K562 (cell line): ENCODE results near the gene DTNBP1. TPM values are rescaled to one million over a fixed set of nuclear protein-coding genes. Genes with fewer than 3 reads are reported as not detected.
A peak's percentile ranks its signal among the peaks of the same experiment; 100 is the strongest.

ENCODE experiments used
- ATAC-seq: fragments of 200-7000 bp; cut with Tn5 transposase; 3 replicates; pipeline ENCODE4 v1.9.1; 2020; ENCODE audit warnings: moderate library complexity
- BruUV-seq: library from RNA; stranded (reverse); fragments of 400-500 nt; replicated peaks from 2 replicates; lab custom pipeline; 2021; lab: Mats Ljungman, UMichigan
- CTCF ChIA-PET: fragments of 300-600 bp; formaldehyde crosslinking; extraction: SDS; loops from one replicate; lab custom pipeline; 2021; ENCODE audit warnings: low intra/inter-chr PET ratio; lab: Yijun Ruan, JAX
- POLR2A ChIA-PET: fragments of 300-600, 350-650 bp; sonication (Branson Sonifier 250); formaldehyde crosslinking; extraction: SDS; loops from one replicate; lab custom pipeline; 2021; ENCODE audit warnings: antibody characterized with exemption, inconsistent platforms; lab: Yijun Ruan, JAX
- DNase-seq, 4 experiments: peaks; one replicate each; pipeline versions ENCODE4 v3.0.0 to v3.0.0-alpha.2; 2011 to 2018; ENCODE audit warnings: low spot score in 3 of 4, mixed read lengths in 3 of 4; ENCODE audit errors: extremely low read depth in 1 of 4
- FAIRE-seq: peaks from 2 replicates; lab custom pipeline; 2011; peaks lifted over from hg19 to GRCh38; lab: Jason Lieb, UNC
- H2AFZ ChIP-seq: 2 replicates; pipeline ENCODE4 v1.6.0; 2011; ENCODE audit warnings: low read depth, low read length, control low read depth, inconsistent platforms
- H3K27ac ChIP-seq: fragments of 200-600 bp; 3 replicates; pipeline ENCODE4 v1.8.0; 2011; ENCODE audit warnings: low read depth, mild to moderate bottlenecking, control low read depth, inconsistent platforms, low read length, moderate library complexity, mixed read lengths; ENCODE audit errors: extremely low read depth
- H3K27me3 ChIP-seq, 2 experiments: fragments of 300-600 bp in 1 of 2; 2 replicates in 1 of 2; 3 replicates in 1 of 2; pipeline versions ENCODE4 v1.6.0 to v1.8.0; 2011; ENCODE audit warnings: inconsistent platforms in 2 of 2, low read length in 2 of 2, mild to moderate bottlenecking in 1 of 2, mixed read lengths in 1 of 2, moderate library complexity in 1 of 2; ENCODE audit not compliant: control insufficient read depth in 2 of 2, insufficient read depth in 2 of 2
- H3K36me3 ChIP-seq: fragments of 300-600 bp; 3 replicates; pipeline ENCODE4 v1.8.0; 2011; ENCODE audit warnings: mild to moderate bottlenecking, low read length, inconsistent platforms; ENCODE audit not compliant: control insufficient read depth, insufficient read depth
- H3K4me1 ChIP-seq, 2 experiments: fragments of 200-600 bp in 1 of 2; replicated peaks in 1 of 2; 2 replicates in 1 of 2; 3 replicates in 1 of 2; pipeline versions ENCODE4 v1.5.1 to v1.8.0; 2011; ENCODE audit warnings: inconsistent platforms in 2 of 2, low read length in 2 of 2, mild to moderate bottlenecking in 1 of 2, mixed read lengths in 1 of 2, moderate library complexity in 1 of 2; ENCODE audit not compliant: control insufficient read depth in 2 of 2, insufficient read depth in 2 of 2
- H3K4me2 ChIP-seq: 2 replicates; pipeline ENCODE4 v1.6.1; 2011; ENCODE audit warnings: low read length, control low read depth, inconsistent platforms, mixed read lengths; ENCODE audit not compliant: insufficient read depth
- H3K4me3 ChIP-seq: fragments of 200-600 bp; sonication (generic), shearing (Covaris generic); 2 replicates; pipeline ENCODE4 v1.5.1; 2016; ENCODE audit warnings: control low read depth, inconsistent platforms
- H3K79me2 ChIP-seq: fragments of 200-600 bp; 3 replicates; pipeline ENCODE4 v1.8.0; 2011; ENCODE audit warnings: low read length, inconsistent platforms; ENCODE audit not compliant: control insufficient read depth, insufficient read depth
- H3K9ac ChIP-seq, 2 experiments: 2 replicates each; pipeline versions ENCODE4 v1.6.0 to v1.6.1; 2011; ENCODE audit warnings: low read depth in 2 of 2, low read length in 2 of 2, control low read depth in 1 of 2, inconsistent platforms in 1 of 2, mild to moderate bottlenecking in 1 of 2, mixed read lengths in 1 of 2; ENCODE audit not compliant: insufficient read depth in 1 of 2
- H3K9me1 ChIP-seq: one replicate; pipeline ENCODE4 v1.6.0; 2011; ENCODE audit warnings: inconsistent platforms, mild to moderate bottlenecking, low read length, moderate library complexity; ENCODE audit not compliant: control insufficient read depth, insufficient read depth
- H3K9me3 ChIP-seq: replicated peaks from 2 replicates; pipeline ENCODE4 v1.5.1; 2011; ENCODE audit warnings: low read depth, low read length, inconsistent platforms; ENCODE audit not compliant: control insufficient read depth, insufficient read depth
- H4K20me1 ChIP-seq: replicated peaks from 2 replicates; pipeline ENCODE4 v1.6.1; 2011; ENCODE audit warnings: low read length, inconsistent platforms, mixed read lengths; ENCODE audit not compliant: control insufficient read depth, insufficient read depth
- BHLHE40 ChIP-seq: IDR thresholded peaks from 2 replicates; pipeline ENCODE4 v1.6.1; 2011; ENCODE audit warnings: low read length, improper control_type of control experiment
- MAZ ChIP-seq, 2 experiments: fragments of 450-650 bp in 1 of 2; sonication (generic) in 1 of 2; formaldehyde crosslinking; IDR thresholded peaks in 1 of 2; conservative IDR thresholded peaks in 1 of 2; 2 replicates each; pipeline versions ENCODE4 v1.4.0 to v1.5.0; 2020; ENCODE audit warnings: mild to moderate bottlenecking in 1 of 2, missing genetic modification reagents in 1 of 2
- MXI1 ChIP-seq: IDR thresholded peaks from 2 replicates; pipeline ENCODE4 v1.6.1; 2011; ENCODE audit warnings: low read depth, mild to moderate bottlenecking, improper control_type of control experiment, low read length
- NCOR1 ChIP-seq: fragments of 450-650 bp; IDR thresholded peaks from 2 replicates; pipeline ENCODE4 v1.6.1; 2016; ENCODE audit warnings: mild to moderate bottlenecking, moderate library complexity
- PTTG1 ChIP-seq: fragments of 450-650 bp; IDR thresholded peaks from 2 replicates; pipeline ENCODE4 v1.6.1; 2016; ENCODE audit warnings: low read depth, mild to moderate bottlenecking, missing genetic modification characterization, missing compliant biosample characterization
- STAT5A ChIP-seq: IDR thresholded peaks from 2 replicates; pipeline ENCODE4 v1.6.1; 2012; ENCODE audit warnings: low read length, inconsistent platforms, borderline replicate concordance
- WGBS: fragments of 100-300 bp; shearing (Covaris generic); methylation state at CpG from one replicate; pipeline ENCODE4 v1.1.6; 2016; ENCODE audit warnings: low coverage, mixed read lengths; ENCODE audit not compliant: insufficient coverage; ENCODE audit errors: missing lambda C conversion rate; 5-methylcytosine and 5-hydroxymethylcytosine counted together
- in situ Hi-C: fragments of 300-500 bp; cut with MboI; formaldehyde crosslinking; loops from 4 replicates; pipeline ENCODE4 v1.15.0; 2018; ENCODE audit warnings: inconsistent platforms, mixed read lengths
- intact Hi-C: fragments of 100-400 bp; cut with micrococcal nuclease; formaldehyde crosslinking; loops from 2 replicates; pipeline ENCODE4 v1.14.2; 2022
- polyA plus RNA-seq, 8 experiments: library from polyadenylated mRNA; depleted of rRNA in 4 of 8; stranded (reverse) in 5 of 8; unstranded in 3 of 8; fragments of >200 nt; fragmentation: Nextera tagmentation in 2 of 8; fragmentation: Illumina TruSeq in 1 of 8; extraction: Ambion mirVana in 2 of 8; extraction: Trizol in 1 of 8; gene quantifications; 2 replicates each; pipeline versions ENCODE4 v1.2.1 to v1.2.3, GENCODE V29; 2011 to 2014; ENCODE audit warnings: inconsistent platforms in 1 of 8, missing spikeins in 1 of 8
- total RNA-seq, 7 experiments: library from RNA; depleted of rRNA in 6 of 7; stranded (reverse); fragments of >200 nt in 6 of 7; fragmentation: Illumina TruSeq in 2 of 7; extraction: Trizol in 2 of 7; gene quantifications; 2 replicates each; pipeline versions ENCODE4 v1.2.1 to v1.2.3, GENCODE V29; 2011 to 2021; ENCODE audit warnings: low replicate concordance in 1 of 7
- TF ChIP-seq, protein P1 (sequence below), 3 experiments: IDR thresholded peaks in 2 of 3; conservative IDR thresholded peaks in 1 of 3; 2 replicates each; pipeline ENCODE4 v1.5.1; 2011 to 2012; ENCODE audit warnings: low read length in 3 of 3, mild to moderate bottlenecking in 3 of 3, control low read depth in 2 of 3, improper control_type of control experiment in 1 of 3, inconsistent platforms in 1 of 3, low read depth in 1 of 3, mixed read lengths in 1 of 3, moderate library complexity in 1 of 3; ENCODE audit not compliant: insufficient read depth in 2 of 3
- TF ChIP-seq, protein P2 (sequence below): fragments of 250-450 bp; sonication (Bioruptor Pico); IDR thresholded peaks from 2 replicates; pipeline ENCODE4 v1.5.0; 2021; ENCODE audit warnings: mild to moderate bottlenecking, borderline replicate concordance
- TF ChIP-seq, protein P3 (sequence below): fragments of 450-650 bp; IDR thresholded peaks from 2 replicates; pipeline ENCODE4 v1.6.1; 2017; ENCODE audit warnings: antibody characterized with exemption, mild to moderate bottlenecking

DTNBP1 gene
- total and polyA plus RNA-seq, 9 of the 15 experiments (the other 6 are each of a cell fraction or from before 2014, with no cell fraction given), result 16.7 to 54.5 (median 21.4) TPM

DNA sequence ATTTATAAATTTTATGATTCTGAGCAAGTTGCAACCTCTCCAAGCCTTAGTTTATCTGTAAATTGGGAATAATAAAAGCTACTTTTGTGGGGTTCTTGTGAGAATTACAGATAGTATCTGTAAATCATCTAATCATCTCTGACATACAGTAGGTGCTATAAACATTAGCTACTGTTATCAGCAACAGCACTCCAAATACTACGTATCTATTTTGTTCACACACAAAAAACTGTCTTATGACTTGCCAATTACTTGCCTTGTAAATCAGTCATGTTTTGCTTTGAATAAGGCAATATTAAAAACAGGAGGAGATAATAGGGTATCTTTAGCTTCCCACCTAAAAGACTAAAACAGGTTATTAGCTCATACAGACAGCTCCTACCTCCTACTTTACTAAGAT is 36.7 kb downstream of the DTNBP1 start (continued):
- TF ChIP-seq STAT5A, result no peak; the same call in 1 of the 2 replicates
- TF ChIP-seq NCOR1, result peak; percentile 37

DNA sequence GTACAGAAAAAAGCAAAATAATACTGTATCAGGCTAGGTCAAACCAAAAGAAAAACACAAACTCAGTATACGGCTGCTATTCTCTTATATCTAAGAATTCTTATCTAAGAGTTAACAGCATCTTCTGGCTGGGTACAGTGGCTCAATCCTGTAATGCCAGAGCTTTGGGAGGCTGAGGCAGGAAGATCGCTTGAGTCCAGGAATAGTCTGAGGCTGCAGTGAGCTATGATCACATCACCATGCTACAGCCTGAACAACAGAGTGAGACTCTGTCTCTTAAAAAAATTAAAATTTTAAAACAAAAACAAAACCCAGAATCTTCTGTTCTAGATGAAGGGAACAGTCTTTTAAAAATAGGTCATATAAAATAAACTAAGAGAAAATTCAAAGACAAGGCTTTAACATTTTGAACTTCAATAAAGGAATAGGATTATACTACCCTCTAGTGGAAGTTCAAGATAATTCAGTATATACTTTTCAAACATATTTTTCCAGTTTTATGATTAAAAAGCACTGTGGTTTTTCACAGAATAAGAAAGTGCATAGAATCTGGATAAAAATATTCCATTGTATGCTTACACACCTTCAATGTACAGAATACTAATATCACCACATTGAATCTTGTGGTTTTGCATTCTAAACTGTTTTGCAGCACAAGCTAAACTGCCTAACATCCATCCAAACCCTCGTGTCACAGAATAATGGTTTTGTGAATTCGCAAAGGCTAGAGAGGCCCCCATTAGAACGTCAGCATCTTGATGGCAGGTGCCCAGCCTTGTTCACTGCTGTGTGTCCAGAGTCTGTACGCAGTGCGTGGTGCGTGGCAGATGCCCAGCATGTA is 39.3 kb downstream of the DTNBP1 start:
- in situ Hi-C loops, result no loop called here
- DNase-seq (peak in 1 of 4 experiments; percentile 49), ATAC-seq (0 out of 3 replicates have a peak, but pooled peaks have one; percentile 6), FAIRE-seq (no peak)
- WGBS, result 54% methylated on average over 8 of the region's 8 CpGs
- no peaks in the 10 kb centered on the region for H3K9me1 ChIP-seq
- no peaks in the 10 kb centered on the region for H3K27me3 ChIP-seq
- ChIA-PET CTCF (interaction anchor here (0.6 to 1.6 kb wide), 3 partner anchors 132 to 1427 kb away, joined by 3 to 8 read pairs (median 4); no protein-coding TSS in a partner anchor), POLR2A (interaction anchor here (0.8 to 1.1 kb wide), 6 partner anchors 10 to 106 kb away, joined by 3 to 5 read pairs (median 4); no protein-coding TSS in a partner anchor)
- intact Hi-C loops, result loop anchor here (1.0 to 5.0 kb wide), 4 partner anchors 107 to 691 kb away; partner anchors contain the start of gene JARID2
- H3K36me3 ChIP-seq, result peaks cover 20% of the 10 kb centered on the region; the same call in 2 of the 3 replicates
- no peak overlapping the region for H2AFZ ChIP-seq
- 0 out of 2 replicates have a peak overlapping the region, but pooled peaks have one; percentile 3 for H3K4me2 ChIP-seq
- no peaks in the 10 kb centered on the region for H4K20me1 ChIP-seq
- peaks cover 9 to 43% of the 10 kb centered on the region in 2 experiments for H3K4me1 ChIP-seq
- H3K9me3 ChIP-seq, result no peaks in the 10 kb centered on the region
- H3K79me2 ChIP-seq, result peaks cover 39% of the 10 kb centered on the region
- no peak overlapping the region for H3K4me3 ChIP-seq
- no TSS peak for BruUV-seq
- peak overlapping the region; percentile 85 for H3K27ac ChIP-seq
- 0 out of 4 replicates have a peak overlapping the region, but pooled peaks of 1 of the 2 experiments have one; percentile 74 for H3K9ac ChIP-seq
- TF ChIP-seq MXI1, result no peak
- TF ChIP-seq, protein P1, sequence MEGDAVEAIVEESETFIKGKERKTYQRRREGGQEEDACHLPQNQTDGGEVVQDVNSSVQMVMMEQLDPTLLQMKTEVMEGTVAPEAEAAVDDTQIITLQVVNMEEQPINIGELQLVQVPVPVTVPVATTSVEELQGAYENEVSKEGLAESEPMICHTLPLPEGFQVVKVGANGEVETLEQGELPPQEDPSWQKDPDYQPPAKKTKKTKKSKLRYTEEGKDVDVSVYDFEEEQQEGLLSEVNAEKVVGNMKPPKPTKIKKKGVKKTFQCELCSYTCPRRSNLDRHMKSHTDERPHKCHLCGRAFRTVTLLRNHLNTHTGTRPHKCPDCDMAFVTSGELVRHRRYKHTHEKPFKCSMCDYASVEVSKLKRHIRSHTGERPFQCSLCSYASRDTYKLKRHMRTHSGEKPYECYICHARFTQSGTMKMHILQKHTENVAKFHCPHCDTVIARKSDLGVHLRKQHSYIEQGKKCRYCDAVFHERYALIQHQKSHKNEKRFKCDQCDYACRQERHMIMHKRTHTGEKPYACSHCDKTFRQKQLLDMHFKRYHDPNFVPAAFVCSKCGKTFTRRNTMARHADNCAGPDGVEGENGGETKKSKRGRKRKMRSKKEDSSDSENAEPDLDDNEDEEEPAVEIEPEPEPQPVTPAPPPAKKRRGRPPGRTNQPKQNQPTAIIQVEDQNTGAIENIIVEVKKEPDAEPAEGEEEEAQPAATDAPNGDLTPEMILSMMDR (IDR thresholded peaks at IDR 0.05 in 2 of 3, conservative IDR thresholded peaks at IDR 0.05 in 1 of 3; ENCODE audit: insufficient read depth in 2 of 3, low read depth in 1 of 3, low read length in 3 of 3), result peak in 2 of 3 experiments; percentile 43 to 81; a peak in 4 of 6 replicates
- no peak for TF ChIP-seq BHLHE40
- TF ChIP-seq, protein P2, sequence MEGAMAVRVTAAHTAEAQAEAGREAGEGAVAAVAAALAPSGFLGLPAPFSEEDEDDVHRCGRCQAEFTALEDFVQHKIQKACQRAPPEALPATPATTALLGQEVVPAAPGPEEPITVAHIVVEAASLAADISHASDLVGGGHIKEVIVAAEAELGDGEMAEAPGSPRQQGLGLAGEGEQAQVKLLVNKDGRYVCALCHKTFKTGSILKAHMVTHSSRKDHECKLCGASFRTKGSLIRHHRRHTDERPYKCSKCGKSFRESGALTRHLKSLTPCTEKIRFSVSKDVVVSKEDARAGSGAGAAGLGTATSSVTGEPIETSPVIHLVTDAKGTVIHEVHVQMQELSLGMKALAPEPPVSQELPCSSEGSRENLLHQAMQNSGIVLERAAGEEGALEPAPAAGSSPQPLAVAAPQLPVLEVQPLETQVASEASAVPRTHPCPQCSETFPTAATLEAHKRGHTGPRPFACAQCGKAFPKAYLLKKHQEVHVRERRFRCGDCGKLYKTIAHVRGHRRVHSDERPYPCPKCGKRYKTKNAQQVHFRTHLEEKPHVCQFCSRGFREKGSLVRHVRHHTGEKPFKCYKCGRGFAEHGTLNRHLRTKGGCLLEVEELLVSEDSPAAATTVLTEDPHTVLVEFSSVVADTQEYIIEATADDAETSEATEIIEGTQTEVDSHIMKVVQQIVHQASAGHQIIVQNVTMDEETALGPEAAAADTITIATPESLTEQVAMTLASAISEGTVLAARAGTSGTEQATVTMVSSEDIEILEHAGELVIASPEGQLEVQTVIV (CRISPR knock-in tag), result no peak
- TF ChIP-seq PTTG1, result no peak
- TF ChIP-seq MAZ (CRISPR knock-in tag; conservative IDR thresholded peaks at IDR 0.05 in 1 of 2, IDR thresholded peaks at IDR 0.05 in 1 of 2), result no peak
- TF ChIP-seq, protein P3, sequence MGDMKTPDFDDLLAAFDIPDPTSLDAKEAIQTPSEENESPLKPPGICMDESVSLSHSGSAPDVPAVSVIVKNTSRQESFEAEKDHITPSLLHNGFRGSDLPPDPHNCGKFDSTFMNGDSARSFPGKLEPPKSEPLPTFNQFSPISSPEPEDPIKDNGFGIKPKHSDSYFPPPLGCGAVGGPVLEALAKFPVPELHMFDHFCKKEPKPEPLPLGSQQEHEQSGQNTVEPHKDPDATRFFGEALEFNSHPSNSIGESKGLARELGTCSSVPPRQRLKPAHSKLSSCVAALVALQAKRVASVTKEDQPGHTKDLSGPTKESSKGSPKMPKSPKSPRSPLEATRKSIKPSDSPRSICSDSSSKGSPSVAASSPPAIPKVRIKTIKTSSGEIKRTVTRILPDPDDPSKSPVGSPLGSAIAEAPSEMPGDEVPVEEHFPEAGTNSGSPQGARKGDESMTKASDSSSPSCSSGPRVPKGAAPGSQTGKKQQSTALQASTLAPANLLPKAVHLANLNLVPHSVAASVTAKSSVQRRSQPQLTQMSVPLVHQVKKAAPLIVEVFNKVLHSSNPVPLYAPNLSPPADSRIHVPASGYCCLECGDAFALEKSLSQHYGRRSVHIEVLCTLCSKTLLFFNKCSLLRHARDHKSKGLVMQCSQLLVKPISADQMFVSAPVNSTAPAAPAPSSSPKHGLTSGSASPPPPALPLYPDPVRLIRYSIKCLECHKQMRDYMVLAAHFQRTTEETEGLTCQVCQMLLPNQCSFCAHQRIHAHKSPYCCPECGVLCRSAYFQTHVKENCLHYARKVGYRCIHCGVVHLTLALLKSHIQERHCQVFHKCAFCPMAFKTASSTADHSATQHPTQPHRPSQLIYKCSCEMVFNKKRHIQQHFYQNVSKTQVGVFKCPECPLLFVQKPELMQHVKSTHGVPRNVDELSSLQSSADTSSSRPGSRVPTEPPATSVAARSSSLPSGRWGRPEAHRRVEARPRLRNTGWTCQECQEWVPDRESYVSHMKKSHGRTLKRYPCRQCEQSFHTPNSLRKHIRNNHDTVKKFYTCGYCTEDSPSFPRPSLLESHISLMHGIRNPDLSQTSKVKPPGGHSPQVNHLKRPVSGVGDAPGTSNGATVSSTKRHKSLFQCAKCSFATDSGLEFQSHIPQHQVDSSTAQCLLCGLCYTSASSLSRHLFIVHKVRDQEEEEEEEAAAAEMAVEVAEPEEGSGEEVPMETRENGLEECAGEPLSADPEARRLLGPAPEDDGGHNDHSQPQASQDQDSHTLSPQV, result 0 out of 2 replicates have a peak, but pooled peaks have one; percentile 24
